Limb (tissue), 2 donors: ENCODE data around the gene RBMX2.
"Not testable (repeated sequence)": the region's sequence is repeated elsewhere in the genome, so short reads cannot be mapped to it uniquely, and the experiment has no call there.

Experiments
- DNase-seq, 2 donors: peaks; one replicate each; pipeline ENCODE4 v3.0.0-alpha.2; 2016; ENCODE audit errors: extremely low spot score in 2 of 2

The RBMX2 gene

DNA sequence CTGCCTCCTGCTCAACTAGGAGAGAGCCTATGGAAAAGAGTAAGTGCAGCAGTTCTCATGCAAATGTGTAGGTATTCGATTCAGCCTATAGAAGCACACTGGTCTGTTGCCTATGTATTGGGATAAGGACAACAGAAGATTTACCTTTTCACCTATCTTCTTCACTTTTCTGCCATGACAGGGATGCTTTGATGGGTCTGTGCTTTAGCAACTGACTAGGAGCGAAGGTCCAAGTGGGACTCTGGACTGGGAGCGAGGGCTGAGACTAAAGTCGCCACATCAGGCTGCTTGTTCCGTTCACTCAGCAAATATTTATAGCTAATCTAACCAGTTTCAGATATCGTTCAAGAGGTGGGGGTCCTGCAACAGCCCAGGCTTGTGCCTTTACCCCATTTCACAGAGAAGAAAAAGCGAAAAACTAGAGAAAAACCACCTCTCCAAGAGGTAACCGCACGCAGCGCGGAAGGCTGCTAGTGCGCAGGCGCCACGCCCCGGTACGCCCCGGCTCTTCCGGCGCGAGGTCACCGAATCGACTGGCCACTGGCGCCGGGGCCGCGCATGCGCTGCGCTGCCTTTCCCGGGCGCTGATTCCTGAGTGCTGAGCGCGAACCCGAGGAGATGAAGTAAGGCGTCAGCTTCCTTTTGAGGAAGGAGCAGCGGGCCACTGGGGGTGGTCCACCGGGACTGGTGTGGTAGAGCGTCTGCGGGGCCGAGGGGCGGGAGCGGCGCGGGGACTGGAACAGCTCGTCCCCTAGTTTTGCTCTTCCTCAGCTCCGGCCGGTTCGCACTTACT lies at the start of gene RBMX2:
Gene RBMX2, plus strand, starts transcription at position 573 of the 793 bp plus-strand sequence. Its CDS starts 46 bp downstream, at position 619.
- peak; percentile 76 to 80 for DNase-seq

DNA sequence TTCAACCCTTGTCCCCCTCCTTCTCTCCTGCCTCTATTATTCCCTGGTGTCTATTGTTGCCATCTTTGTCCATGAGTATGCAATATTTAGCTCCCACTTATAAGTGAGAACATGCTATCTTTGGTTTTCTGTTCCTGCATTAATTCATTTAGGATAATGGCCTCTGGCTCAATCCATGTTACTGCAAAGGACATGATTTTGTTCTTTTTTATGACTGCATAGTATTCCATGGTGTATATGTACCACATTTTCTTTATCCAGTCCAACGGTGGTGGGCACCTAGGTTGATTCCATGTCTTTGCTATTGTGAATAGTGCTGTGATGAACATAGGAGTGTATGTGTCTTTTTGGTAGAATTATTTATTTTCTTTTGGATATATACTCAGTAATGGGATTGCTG lies 49.7 kb upstream of the RBMX2 start:
- DNase-seq = not testable (repeated sequence)

DNA sequence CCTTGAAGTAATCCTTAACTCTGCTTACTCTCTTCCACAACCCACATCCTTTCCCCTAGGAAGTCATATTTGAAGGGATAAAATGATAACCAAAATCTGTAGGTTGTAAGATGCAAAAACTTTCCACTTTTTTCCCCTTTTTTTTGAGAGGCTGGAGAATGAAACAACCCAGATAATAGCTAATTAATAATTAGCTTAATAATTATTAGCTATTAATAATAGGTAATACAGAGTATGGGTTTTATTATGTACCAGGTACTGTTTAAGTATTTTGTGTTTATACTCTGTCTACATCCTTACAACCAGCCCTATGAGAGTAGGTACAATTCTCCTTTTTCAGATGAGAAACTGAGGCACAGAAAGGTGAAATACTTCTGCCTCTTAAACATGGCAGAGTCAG lies 25.7 kb upstream of the RBMX2 start:
- DNase-seq = no peak

GRCh38 chrX:130378024-130378669 lies 23.6 kb upstream of the RBMX2 start:
- DNase-seq = no peak

GRCh38 chrX:130385520-130385919 lies 16.3 kb upstream of the RBMX2 start, which contains the start of gene GPR119:
Gene GPR119, minus strand, starts transcription at chrX:130385674. Its CDS starts 227 bp downstream, at chrX:130385447.
- no peak for DNase-seq

DNA sequence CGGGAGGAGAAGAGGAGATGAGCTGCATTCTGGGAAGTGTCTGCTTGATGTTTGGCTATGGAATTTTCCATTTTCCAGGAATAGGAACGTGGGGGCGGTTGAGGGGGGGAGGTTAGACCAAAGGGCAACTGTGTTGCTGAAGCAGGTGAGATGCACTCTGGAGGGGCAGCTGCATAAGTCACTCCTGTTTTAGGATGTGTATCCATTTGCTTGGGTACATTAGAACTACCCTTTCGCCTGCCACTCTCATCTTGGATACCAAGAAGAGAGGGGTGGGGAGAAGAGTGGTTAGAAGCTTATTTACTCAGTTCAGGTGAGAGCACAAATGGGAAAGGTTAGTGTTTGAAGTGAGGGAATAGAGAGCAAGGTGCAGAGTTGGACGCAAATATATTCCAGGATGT lies 15.4 kb upstream of the RBMX2 start:
- no peak for DNase-seq

DNA sequence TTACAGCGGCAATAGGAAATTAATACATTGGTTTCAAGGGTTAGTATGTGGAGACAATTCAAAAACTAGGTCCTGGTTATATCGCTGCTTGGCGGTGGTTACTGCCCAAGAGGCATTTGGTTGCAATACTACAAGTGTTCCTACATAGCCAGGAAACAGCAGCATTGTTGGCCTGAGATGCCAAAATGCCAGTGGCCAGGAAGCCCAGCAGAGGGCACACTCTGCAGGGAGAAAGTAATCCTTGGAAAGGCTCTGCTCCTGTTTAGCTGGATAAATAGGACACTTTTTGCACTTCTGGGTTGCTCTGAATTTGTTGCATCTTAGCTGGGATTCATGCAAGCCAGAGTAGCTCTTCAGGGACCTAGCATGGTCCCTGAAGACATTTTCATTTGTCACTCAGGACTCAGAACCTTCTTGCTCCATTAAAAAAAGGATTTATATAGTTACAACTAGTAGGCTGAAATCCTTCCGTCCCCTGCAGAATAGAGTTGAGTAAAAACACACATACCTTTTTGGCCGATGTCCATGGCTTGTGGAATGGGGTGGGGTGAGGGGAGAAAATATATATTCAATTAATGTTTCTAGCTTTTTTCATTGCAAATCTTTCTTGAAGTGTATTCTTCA lies 8.2 kb upstream of the RBMX2 start:
- DNase-seq = peak; percentile 2 to 45

GRCh38 chrX:130395341-130395740 lies 6.4 kb upstream of the RBMX2 start:
- DNase-seq = no peak

GRCh38 chrX:130402208-130402684 lies 459 bp downstream of the RBMX2 start:
- no peak for DNase-seq

- no peak for DNase-seq
Observed at GRCh38 chrX:130413415-130413814, 11.6 kb downstream of the RBMX2 start.

DNA sequence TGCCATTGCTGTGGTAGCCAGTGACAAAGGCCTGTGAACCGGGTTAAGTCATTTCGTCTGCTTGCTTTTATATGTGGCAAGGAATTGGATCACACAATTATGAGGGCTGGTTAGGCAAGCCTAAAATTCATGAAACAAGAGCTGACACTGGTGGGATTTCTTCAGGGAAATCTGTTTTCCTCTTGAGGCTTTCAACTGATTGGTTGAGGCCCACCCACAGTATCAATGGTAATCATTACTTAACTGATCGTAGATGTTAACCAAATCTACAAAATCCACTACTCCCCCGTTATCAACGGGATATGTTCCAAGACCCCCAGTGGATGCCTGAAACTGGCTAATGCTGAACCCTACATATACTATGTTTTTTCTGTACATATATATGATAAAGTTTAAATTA lies 13.0 kb downstream of the RBMX2 start:
- DNase-seq = no peak

DNA sequence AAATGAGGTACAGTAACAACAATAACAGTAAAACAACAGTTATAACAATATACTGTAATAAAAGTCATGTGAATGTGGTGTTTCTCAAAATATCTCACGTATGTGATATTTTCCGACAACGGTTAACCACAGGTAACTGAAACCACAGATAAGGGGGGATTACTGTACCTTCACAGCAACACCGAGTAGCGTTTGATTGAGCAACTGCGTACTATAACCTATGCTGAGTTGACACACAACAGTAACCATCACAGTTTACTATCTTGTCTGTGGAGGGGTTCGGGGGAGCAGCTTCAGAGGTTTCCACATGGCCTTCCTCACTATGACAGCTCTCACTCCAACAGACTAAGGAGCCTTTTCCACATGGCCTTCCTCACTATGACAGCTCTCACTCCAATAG lies 13.4 kb downstream of the RBMX2 start:
- no peak for DNase-seq

- no peak for DNase-seq
Observed at GRCh38 chrX:130416785-130417184, 15.0 kb downstream of the RBMX2 start.

GRCh38 chrX:130418066-130418465 lies 16.3 kb downstream of the RBMX2 start:
- no peak for DNase-seq

DNA sequence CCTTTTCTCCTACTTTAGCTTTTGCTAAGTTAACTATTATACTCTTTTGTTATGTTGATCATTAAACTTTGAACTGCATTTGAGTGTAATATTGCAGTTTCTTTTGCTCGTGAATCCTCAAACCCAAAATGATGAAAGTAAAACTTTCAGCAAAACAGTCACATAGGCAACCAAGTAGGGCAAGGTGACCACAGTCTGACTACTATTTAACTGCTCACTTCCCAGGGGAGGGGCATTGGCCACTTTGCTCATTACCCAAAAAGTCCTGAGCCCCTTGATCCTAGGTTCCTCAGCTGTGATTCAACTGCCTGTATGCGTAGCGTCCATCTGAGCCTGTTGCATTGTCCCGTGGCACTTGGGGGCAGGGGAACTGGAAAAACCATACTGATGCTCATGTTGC lies 17.0 kb downstream of the RBMX2 start:
- no peak for DNase-seq

GRCh38 chrX:130419263-130419662 lies 17.5 kb downstream of the RBMX2 start:
- DNase-seq = no peak

GRCh38 chrX:130426531-130426930 lies 24.7 kb downstream of the RBMX2 start:
- no peak for DNase-seq

DNA sequence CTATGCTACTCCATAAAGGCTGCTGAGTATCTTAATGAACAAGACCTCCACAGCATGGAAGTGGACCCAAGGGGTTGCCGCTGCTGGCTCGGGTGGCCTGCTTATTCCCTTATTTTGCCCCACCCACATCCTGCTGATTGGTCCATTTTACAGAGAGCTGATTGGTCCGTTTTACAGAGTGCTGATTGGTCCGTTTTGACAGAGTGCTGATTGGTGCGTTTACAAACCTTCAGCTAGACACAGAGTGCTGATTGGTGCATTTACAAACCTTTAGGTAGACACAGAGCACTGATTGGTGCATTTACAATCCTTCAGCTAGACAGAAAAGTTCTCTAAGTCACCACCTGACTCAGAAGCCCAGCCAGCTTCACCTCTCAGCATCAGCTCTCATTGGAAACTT lies 27.4 kb downstream of the RBMX2 start:
- DNase-seq = not testable (repeated sequence)

DNA sequence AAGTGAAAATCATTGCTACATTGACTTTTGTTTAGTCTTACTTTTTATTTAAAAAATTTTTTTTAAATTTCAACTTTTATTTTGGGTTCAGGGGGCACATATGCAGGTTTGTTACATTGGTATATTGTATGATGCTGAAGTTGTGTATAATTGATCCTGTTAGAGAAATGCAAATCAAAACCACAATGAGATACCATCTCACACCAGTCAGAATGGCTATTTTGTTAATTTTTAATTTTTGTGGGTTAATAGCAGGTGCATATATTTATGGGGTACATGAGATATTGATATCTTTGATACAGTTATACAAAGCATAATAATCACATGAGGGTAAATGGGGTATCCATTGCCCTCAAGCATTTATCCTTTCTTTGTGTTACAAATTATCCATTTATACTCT lies 34.1 kb downstream of the RBMX2 start:
- DNase-seq = no peak

DNA sequence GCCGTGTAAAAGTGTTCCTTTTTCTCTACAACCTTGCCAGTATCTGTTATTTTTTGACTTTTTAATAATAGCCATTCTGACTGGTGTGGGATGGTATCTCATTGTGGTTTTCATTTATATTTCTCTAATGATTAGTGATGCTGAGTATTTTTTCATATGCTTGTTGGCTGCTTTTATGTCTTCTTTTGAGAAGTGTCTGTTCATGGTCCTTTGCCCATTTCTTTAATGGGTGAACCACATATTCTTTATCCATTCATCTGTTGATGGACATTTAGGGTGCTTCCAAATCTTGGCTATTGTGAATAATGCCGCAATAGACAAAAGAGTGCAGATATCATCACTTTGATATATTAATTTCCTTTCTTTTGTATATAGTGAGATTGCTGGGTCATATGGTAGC lies 36.2 kb downstream of the RBMX2 start:
- not testable (repeated sequence) for DNase-seq

DNA sequence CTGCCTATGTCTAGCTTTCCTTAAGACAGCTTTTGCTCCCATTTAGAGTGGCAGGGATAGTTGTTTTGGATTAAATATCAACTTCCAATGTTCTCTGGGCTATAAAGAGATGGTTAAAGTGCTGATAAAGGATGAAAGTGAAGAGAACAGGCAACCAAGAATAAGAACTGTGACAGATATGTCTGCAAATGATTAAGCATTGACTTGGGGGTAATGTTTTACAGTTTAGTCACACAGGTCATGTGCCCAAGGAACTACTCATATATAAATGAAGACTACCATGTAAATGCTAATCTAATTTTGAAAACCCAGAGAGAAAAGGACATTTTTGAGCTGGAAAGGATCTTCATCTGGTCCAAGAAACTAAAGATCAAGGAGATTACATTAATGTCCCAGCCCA lies 42.1 kb downstream of the RBMX2 start:
- no peak for DNase-seq

- DNase-seq = no peak
Observed at GRCh38 chrX:130444641-130445336, 43.0 kb downstream of the RBMX2 start.
